A673 (cell line): ENCODE results near the gene THRSP. TPM values are rescaled to one million over a fixed set of nuclear protein-coding genes. Genes with fewer than 3 reads are reported as not detected.

ENCODE experiments used
- BruUV-seq: library from RNA; stranded (reverse); fragments of 400-500 nt; replicated peaks from 2 replicates; lab custom pipeline; 2021; lab: Mats Ljungman, UMichigan
- CTCF ChIA-PET: fragments of 300-600 bp; sonication (Branson Sonifier 250); formaldehyde crosslinking; loops from one replicate; lab custom pipeline; 2022; ENCODE audit warnings: antibody characterized with exemption; lab: Charles Lee
- POLR2A ChIA-PET: fragments of 300-600 bp; sonication (Branson Sonifier 250); formaldehyde crosslinking; loops from one replicate; lab custom pipeline; 2022; ENCODE audit warnings: antibody characterized with exemption; ENCODE audit not compliant: low non-redundant PET; lab: Charles Lee
- DNase-seq: peaks from one replicate; pipeline ENCODE4 v3.0.0-alpha.2; 2015; ENCODE audit warnings: low spot score
- H3K27ac ChIP-seq: fragments of 200-600 bp; sonication (generic); 2 replicates; pipeline ENCODE4 v1.5.1; 2016; ENCODE audit warnings: mixed run types, low read depth, mild to moderate bottlenecking, mixed read lengths, antibody characterized with exemption, low read length; ENCODE audit not compliant: poor library complexity, severe bottlenecking
- H3K27me3 ChIP-seq: fragments of 200-600 bp; sonication (generic); replicated peaks from 2 replicates; pipeline ENCODE4 v1.6.1; 2017; ENCODE audit warnings: mixed run types, low read depth, mild to moderate bottlenecking, mixed read lengths, antibody characterized with exemption, low read length; ENCODE audit not compliant: insufficient read depth, poor library complexity
- H3K36me3 ChIP-seq: fragments of 200-600 bp; sonication (generic); 2 replicates; pipeline ENCODE4 v1.6.1; 2016; ENCODE audit warnings: mixed run types, mild to moderate bottlenecking, mixed read lengths, antibody characterized with exemption, low read length; ENCODE audit not compliant: insufficient read depth, poor library complexity, severe bottlenecking
- H3K4me1 ChIP-seq: fragments of 200-600 bp; sonication (generic); 2 replicates; pipeline ENCODE4 v1.6.1; 2017; ENCODE audit warnings: mixed run types, mild to moderate bottlenecking, mixed read lengths, antibody characterized with exemption, low read length; ENCODE audit not compliant: insufficient read depth, poor library complexity, severe bottlenecking
- H3K4me3 ChIP-seq: fragments of 200-600 bp; sonication (generic); 2 replicates; pipeline ENCODE4 v1.5.1; 2016; ENCODE audit warnings: low read depth, mixed run types, mild to moderate bottlenecking, mixed read lengths, low read length; ENCODE audit not compliant: poor library complexity, severe bottlenecking
- H3K9me3 ChIP-seq: fragments of 200-600 bp; sonication (generic); 2 replicates; pipeline ENCODE4 v1.6.1; 2016; ENCODE audit warnings: mixed run types, low read depth, mild to moderate bottlenecking, mixed read lengths, antibody characterized with exemption, low read length; ENCODE audit not compliant: poor library complexity, severe bottlenecking
- EZH2 ChIP-seq: fragments of 200-600 bp; sonication (generic); IDR thresholded peaks from 2 replicates; pipeline ENCODE4 v1.6.1; 2017; ENCODE audit warnings: borderline replicate concordance, low read depth, mild to moderate bottlenecking, mixed read lengths, antibody characterized with exemption, low read length; ENCODE audit not compliant: poor library complexity, severe bottlenecking
- intact Hi-C: fragments of 100-400 bp; cut with micrococcal nuclease; formaldehyde crosslinking; loops from one replicate; pipeline ENCODE4 v1.10.0; 2022; ENCODE audit not compliant: unreplicated experiment
- total RNA-seq: library from RNA; stranded (reverse); gene quantifications from 2 replicates; pipeline ENCODE4 v1.2.3, GENCODE V29; 2021
- TF ChIP-seq, protein P1 (sequence below): fragments of 300-800, 200-600 bp; sonication (generic); conservative IDR thresholded peaks from 2 replicates; pipeline ENCODE4 v1.5.1; 2017; ENCODE audit warnings: low read depth, mild to moderate bottlenecking, antibody characterized with exemption, low read length, moderate library complexity, mixed read lengths

THRSP gene
- total RNA-seq, 1 experiment from 2014 or later, result not detected

DNA sequence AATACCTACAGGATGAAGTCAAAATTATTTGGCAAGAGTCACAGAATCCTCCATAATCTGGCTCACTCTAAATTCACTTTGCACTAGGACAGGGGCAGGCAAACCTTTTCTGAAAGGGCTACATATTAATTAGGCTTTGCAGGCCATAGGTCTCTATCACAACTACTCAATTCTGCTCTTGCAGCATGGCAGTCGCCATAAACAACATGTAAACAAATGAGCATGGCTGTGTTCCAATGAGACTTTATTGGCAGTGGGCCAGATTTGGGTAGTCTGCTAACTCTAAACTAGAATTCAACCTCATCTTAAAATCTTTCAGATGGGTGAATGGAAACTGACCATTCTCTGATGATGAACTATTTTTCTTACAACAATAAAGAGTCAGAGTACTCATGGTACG, 5.8 kb downstream of the THRSP start:
- TF ChIP-seq, protein P1, sequence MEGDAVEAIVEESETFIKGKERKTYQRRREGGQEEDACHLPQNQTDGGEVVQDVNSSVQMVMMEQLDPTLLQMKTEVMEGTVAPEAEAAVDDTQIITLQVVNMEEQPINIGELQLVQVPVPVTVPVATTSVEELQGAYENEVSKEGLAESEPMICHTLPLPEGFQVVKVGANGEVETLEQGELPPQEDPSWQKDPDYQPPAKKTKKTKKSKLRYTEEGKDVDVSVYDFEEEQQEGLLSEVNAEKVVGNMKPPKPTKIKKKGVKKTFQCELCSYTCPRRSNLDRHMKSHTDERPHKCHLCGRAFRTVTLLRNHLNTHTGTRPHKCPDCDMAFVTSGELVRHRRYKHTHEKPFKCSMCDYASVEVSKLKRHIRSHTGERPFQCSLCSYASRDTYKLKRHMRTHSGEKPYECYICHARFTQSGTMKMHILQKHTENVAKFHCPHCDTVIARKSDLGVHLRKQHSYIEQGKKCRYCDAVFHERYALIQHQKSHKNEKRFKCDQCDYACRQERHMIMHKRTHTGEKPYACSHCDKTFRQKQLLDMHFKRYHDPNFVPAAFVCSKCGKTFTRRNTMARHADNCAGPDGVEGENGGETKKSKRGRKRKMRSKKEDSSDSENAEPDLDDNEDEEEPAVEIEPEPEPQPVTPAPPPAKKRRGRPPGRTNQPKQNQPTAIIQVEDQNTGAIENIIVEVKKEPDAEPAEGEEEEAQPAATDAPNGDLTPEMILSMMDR, result no peak
- TF ChIP-seq EZH2, result no peak
- Histone ChIP-seq H3K4me1 (no peaks in the 10 kb centered on the region), H3K36me3 (peaks cover 51% of the 10 kb centered on the region), H3K27ac (no peak overlapping the region), H3K4me3 (no peak overlapping the region), H3K27me3 (no peaks in the 10 kb centered on the region), H3K9me3 (no peaks in the 10 kb centered on the region)
- CTCF ChIA-PET, result no interaction called here
- no peak for DNase-seq
- intact Hi-C loops, result no loop called here
- BruUV-seq, result no TSS peak
- POLR2A ChIA-PET, result no interaction called here

DNA sequence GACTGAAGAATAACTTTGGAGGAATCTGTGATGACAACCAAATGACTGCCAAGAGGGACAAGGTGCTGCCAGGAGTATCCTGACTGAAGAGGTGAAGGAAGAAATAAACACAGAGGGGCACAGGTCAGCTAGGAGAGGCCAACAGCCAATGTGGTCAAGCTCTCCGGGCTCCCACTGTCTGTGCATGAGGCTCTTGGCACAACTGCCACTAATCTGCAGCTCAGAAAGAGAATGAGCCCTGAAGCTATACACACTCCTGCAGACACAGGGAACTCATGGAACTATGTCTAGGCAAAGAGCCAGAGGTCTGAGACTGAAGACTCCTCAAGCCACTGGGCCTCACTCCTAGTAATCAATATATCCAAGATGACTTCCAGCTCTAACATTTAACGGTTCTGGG, 7.0 kb downstream of the THRSP start:
- intact Hi-C loops, result no loop called here
- no peak for DNase-seq
- CTCF ChIA-PET, result no interaction called here
- H3K4me1 ChIP-seq, result no peaks in the 10 kb centered on the region
- H3K36me3 ChIP-seq, result peaks cover 51% of the 10 kb centered on the region
- POLR2A ChIA-PET, result no interaction called here
- H3K9me3 ChIP-seq, result no peaks in the 10 kb centered on the region
- no TSS peak for BruUV-seq
- no peak overlapping the region for H3K27ac ChIP-seq
- TF ChIP-seq, protein P1, result no peak
- no peak for TF ChIP-seq EZH2
- no peak overlapping the region for H3K4me3 ChIP-seq
- H3K27me3 ChIP-seq, result no peaks in the 10 kb centered on the region

DNA sequence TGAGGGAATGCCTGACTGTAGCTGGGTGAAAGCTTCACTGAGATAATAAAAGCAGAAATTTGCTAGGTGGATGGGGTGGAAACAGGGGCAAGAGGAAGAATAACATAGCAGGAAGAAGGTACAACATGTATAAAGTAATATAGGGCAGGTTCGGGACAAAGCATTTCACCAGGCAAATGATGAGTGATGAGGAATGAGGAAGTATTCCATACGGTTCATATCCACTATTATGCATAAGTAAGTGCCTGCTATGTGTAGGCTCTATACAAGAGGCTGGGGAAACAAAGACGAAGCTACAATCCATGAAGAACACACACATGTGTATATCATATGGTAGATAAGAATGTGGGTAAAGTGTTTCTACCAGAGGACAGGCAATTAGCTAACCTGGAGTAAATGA, 8.1 kb downstream of the THRSP start:
- Histone ChIP-seq H3K9me3 (no peaks in the 10 kb centered on the region), H3K27me3 (no peaks in the 10 kb centered on the region), H3K4me1 (no peaks in the 10 kb centered on the region), H3K4me3 (no peak overlapping the region), H3K27ac (no peak overlapping the region), H3K36me3 (peaks cover 51% of the 10 kb centered on the region)
- ChIA-PET POLR2A (no interaction called here), CTCF (no interaction called here)
- TF ChIP-seq EZH2, result no peak
- TF ChIP-seq, protein P1, result no peak
- DNase-seq, result no peak
- intact Hi-C loops, result no loop called here
- no TSS peak for BruUV-seq
